GM23248 (cell line): ENCODE data around the gene TOP3A. TPM values are rescaled to one million over a fixed set of nuclear protein-coding genes. Genes with fewer than 3 reads are reported as not detected.

Experiments used
- DNase-seq: peaks from one replicate; pipeline ENCODE4 v3.0.0-alpha.2; 2015
- H2AFZ ChIP-seq: fragments of 200-600 bp; sonication (generic); 2 replicates; pipeline ENCODE4 v1.6.1; 2016; ENCODE audit warnings: antibody characterized with exemption
- H3F3A ChIP-seq: fragments of 200-600 bp; sonication (generic); 2 replicates; pipeline ENCODE4 v1.6.1; 2016; ENCODE audit warnings: mild to moderate bottlenecking, antibody characterized with exemption, mixed run types; ENCODE audit not compliant: insufficient read depth
- H3K27ac ChIP-seq: fragments of 200-600 bp; sonication (generic); 2 replicates; pipeline ENCODE4 v1.5.1; 2016; ENCODE audit warnings: mild to moderate bottlenecking
- H3K27me3 ChIP-seq: fragments of 200-600 bp; sonication (generic); replicated peaks from 2 replicates; pipeline ENCODE4 v1.6.1; 2016; ENCODE audit warnings: mild to moderate bottlenecking; ENCODE audit not compliant: insufficient read depth
- H3K36me3 ChIP-seq: fragments of 200-600 bp; sonication (generic); 2 replicates; pipeline ENCODE4 v1.6.1; 2016; ENCODE audit warnings: low read depth, mild to moderate bottlenecking
- H3K4me1 ChIP-seq: fragments of 200-600 bp; sonication (generic); 2 replicates; pipeline ENCODE4 v1.6.1; 2016; ENCODE audit warnings: mild to moderate bottlenecking; ENCODE audit not compliant: insufficient read depth
- H3K4me2 ChIP-seq: fragments of 200-600 bp; sonication (generic); one replicate; pipeline ENCODE4 v1.6.1; 2016; ENCODE audit warnings: mild to moderate bottlenecking; ENCODE audit not compliant: unreplicated experiment
- H3K4me3 ChIP-seq: fragments of 200-600 bp; sonication (generic); 2 replicates; pipeline ENCODE4 v1.5.1; 2016; ENCODE audit warnings: mild to moderate bottlenecking
- H3K79me2 ChIP-seq: fragments of 200-600 bp; sonication (generic); 2 replicates; pipeline ENCODE4 v1.6.1; 2016; ENCODE audit warnings: mild to moderate bottlenecking; ENCODE audit not compliant: insufficient read depth
- H3K9ac ChIP-seq: fragments of 200-600 bp; sonication (generic); 2 replicates; pipeline ENCODE4 v1.6.1; 2016; ENCODE audit warnings: mild to moderate bottlenecking
- H3K9me2 ChIP-seq: fragments of 200-600 bp; sonication (generic); 2 replicates; pipeline ENCODE4 v1.6.1; 2016; ENCODE audit warnings: mixed run types, mild to moderate bottlenecking, moderate library complexity; ENCODE audit not compliant: insufficient read depth
- H3K9me3 ChIP-seq: fragments of 200-600 bp; sonication (generic); one replicate; pipeline ENCODE4 v1.6.1; 2017; ENCODE audit warnings: low read depth
- H4K20me1 ChIP-seq: fragments of 200-600 bp; sonication (generic); 2 replicates; pipeline ENCODE4 v1.6.0; 2016; ENCODE audit not compliant: insufficient read depth
- EZH2 ChIP-seq: fragments of 200-600 bp; sonication (generic); IDR thresholded peaks from 2 replicates; pipeline ENCODE4 v1.6.1; 2018; ENCODE audit warnings: antibody characterized with exemption, mild to moderate bottlenecking; ENCODE audit not compliant: insufficient read depth, poor library complexity, severe bottlenecking
- EZH2phosphoT487 ChIP-seq: fragments of 200-600 bp; sonication (generic); IDR thresholded peaks from 2 replicates; pipeline ENCODE4 v1.6.1; 2018; ENCODE audit warnings: antibody characterized with exemption, moderate library complexity, mild to moderate bottlenecking, low read depth; ENCODE audit not compliant: insufficient read depth
- WGBS, 2 experiments: methylation state at CpG; one replicate each; pipeline ENCODE4 v1.1.6; 2015 to 2017; ENCODE audit warnings: low lambda C conversion rate in 2 of 2, low coverage in 1 of 2; ENCODE audit errors: missing lambda C conversion rate in 2 of 2; 5-methylcytosine and 5-hydroxymethylcytosine counted together
- in situ Hi-C: fragments of 300-500 bp; cut with MboI; formaldehyde crosslinking; loops from 2 replicates; pipeline ENCODE4 v1.15.0; 2020
- polyA plus RNA-seq: library from polyadenylated mRNA; unstranded; fragments of >200 nt; fragmentation: Nextera tagmentation; extraction: Ambion mirVana; gene quantifications from 2 replicates; pipeline ENCODE4 v1.2.1, GENCODE V29; 2016
- total RNA-seq: library from RNA; depleted of rRNA; stranded (reverse); fragments of >200 nt; shearing (Covaris generic); gene quantifications from 2 replicates; pipeline ENCODE4 v1.2.3, GENCODE V29; 2014

Gene TOP3A
- total and polyA plus RNA-seq, 2 experiments from 2014 or later = 12.2 to 47.1 TPM

DNA sequence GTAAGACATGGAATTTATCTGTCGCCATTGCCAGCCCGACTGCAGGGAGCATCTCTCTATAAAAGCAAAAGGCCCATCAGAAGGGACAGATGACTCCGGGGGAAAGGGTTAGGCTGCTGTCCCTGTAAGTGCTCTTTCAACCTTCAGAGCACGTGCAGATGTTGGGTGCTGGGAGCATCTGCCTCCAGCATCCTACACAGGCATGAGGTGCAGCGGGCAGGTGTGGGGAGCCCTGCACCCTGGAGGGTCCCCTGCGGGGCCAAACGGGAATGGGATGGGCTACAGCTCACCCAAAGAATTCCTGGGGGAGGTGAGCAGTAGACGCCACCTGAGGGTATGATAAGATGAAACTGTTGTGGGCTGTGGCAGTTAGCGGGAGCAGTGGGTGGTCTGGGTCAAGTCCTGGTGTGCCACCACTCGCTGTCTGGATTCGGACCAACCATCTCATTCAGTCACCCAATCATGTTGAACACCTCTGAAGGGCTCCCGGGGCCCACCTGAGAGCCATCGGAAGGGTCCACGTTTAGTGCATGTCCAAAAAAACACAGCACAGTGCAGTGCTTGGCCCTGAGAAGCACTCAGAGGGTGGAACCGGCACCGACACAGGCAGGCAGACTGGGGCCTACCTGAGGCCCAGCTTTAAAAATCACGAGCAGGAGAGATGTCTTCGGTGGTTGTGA, 4.1 kb upstream of the TOP3A start:
- peaks cover 5% of the 10 kb centered on the region; the same call in 1 of the 2 replicates for H3K36me3 ChIP-seq
- peak overlapping the region; percentile 45 for H3K9ac ChIP-seq
- H3F3A ChIP-seq = no peaks in the 10 kb centered on the region
- H3K9me3 ChIP-seq = no peaks in the 10 kb centered on the region
- peaks cover 38% of the 10 kb centered on the region for H3K4me1 ChIP-seq
- peak overlapping the region; percentile 62 for H3K4me2 ChIP-seq
- DNase-seq = peak; percentile 37
- H3K9me2 ChIP-seq = no peaks in the 10 kb centered on the region
- TF ChIP-seq EZH2phosphoT487 (no peak), EZH2 (no peak)
- in situ Hi-C loops = no loop called here
- H2AFZ ChIP-seq = no peak overlapping the region
- H3K4me3 ChIP-seq = peak overlapping the region; percentile 54
- 71 to 78% methylated on average over 18 of the region's 18 CpGs for WGBS, 2 experiments
- no peaks in the 10 kb centered on the region for H3K27me3 ChIP-seq
- H3K79me2 ChIP-seq = peaks cover 86% of the 10 kb centered on the region
- no peak overlapping the region for H3K27ac ChIP-seq
- H4K20me1 ChIP-seq = no peaks in the 10 kb centered on the region

DNA sequence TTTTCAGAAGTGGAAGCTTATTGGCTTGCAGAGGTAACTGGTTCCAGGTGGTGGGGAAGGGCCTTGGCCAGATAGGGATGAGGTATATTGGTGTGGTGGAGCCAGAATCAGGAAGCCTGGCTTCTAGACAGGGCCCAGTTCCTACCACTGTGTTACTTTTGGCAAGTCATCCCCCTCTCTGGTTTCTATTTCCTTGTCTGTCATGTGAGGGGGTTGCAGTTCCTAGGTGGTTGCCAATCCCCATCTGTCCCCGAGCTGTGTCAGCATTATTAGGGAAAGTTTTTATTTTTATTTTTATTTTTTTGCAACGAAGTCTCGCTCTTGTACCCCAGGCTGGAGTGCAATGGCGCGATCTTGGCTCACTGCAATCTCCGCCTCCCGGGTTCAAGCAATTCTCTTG, 3.3 kb upstream of the TOP3A start:
- peak overlapping the region; percentile 54 for H3K4me3 ChIP-seq
- H4K20me1 ChIP-seq = no peaks in the 10 kb centered on the region

DNA sequence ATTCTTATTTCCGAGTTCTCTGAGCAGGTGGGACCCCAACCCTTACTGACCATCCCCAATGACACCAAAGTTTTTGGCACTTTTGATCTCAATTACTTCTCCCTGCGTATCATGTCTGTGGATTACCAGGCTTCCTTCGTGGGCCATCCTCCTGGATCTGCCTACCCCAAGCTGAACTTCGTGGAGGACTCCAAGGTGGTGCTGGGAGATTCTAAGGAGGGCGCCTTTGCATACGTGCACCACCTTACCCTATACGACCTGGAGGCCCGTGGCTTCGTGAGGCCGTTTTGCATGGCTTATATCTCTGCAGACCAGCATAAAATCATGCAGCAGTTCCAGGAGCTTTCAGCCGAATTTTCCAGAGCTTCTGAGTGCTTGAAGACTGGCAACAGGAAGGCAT, 1.2 kb upstream of the TOP3A start:
- Histone ChIP-seq H3K4me2 (peak overlapping the region; percentile 91), H3K4me1 (peaks cover 47% of the 10 kb centered on the region), H2AFZ (peak overlapping the region; percentile 79; the same call in 1 of the 2 replicates), H3K9me3 (no peaks in the 10 kb centered on the region), H4K20me1 (no peaks in the 10 kb centered on the region), H3K9ac (peak overlapping the region; percentile 97), H3K27me3 (no peaks in the 10 kb centered on the region), H3K79me2 (peaks cover 92% of the 10 kb centered on the region), H3K9me2 (no peaks in the 10 kb centered on the region), H3K27ac (peak overlapping the region; percentile 93), H3K36me3 (peaks cover 8% of the 10 kb centered on the region; the same call in 1 of the 2 replicates), H3F3A (no peaks in the 10 kb centered on the region), H3K4me3 (peak overlapping the region; percentile 94)
- in situ Hi-C loops = no loop called here
- no peak for DNase-seq
- 73 to 74% methylated on average over 11 of the region's 11 CpGs for whole genome bisulfite sequencing, 2 experiments
- TF ChIP-seq EZH2 (no peak), EZH2phosphoT487 (no peak)

More for the DNA sequence above, 3.3 kb upstream of the TOP3A start:
- H3F3A ChIP-seq = no peaks in the 10 kb centered on the region
- H3K4me1 ChIP-seq = peaks cover 44% of the 10 kb centered on the region
- no peak overlapping the region for H2AFZ ChIP-seq
- H3K9me2 ChIP-seq = no peaks in the 10 kb centered on the region
- peak; percentile 9 for DNase-seq
- TF ChIP-seq EZH2 = no peak
- TF ChIP-seq EZH2phosphoT487 = no peak
- H3K27ac ChIP-seq = no peak overlapping the region
- H3K4me2 ChIP-seq = peak overlapping the region; percentile 62
- in situ Hi-C loops = no loop called here
- no peaks in the 10 kb centered on the region for H3K9me3 ChIP-seq
- peaks cover 90% of the 10 kb centered on the region for H3K79me2 ChIP-seq
- H3K27me3 ChIP-seq = no peaks in the 10 kb centered on the region
- H3K9ac ChIP-seq = peak overlapping the region; percentile 45
- peaks cover 5% of the 10 kb centered on the region; the same call in 1 of the 2 replicates for H3K36me3 ChIP-seq
- 44 to 54% methylated on average over 7 of the region's 7 CpGs for WGBS, 2 experiments

DNA sequence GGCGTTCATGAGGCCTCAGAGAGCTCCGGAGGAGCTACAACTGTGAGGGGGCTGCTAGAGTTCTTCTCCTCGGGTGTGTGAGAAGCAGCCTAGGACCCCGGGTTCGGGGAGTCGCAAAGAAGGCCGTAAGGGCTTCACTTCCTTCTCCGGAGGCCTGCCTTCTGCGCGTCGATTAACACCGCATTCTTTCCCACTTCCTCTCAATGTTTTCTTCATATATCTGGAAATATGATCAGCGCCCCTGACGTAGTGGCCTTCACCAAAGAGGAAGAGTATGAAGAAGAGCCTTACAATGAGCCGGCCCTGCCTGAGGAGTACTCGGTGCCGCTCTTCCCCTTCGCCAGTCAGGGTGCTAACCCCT, 748 bp upstream of the TOP3A start:
- no peak for DNase-seq

More for the DNA sequence above, 748 bp upstream of the TOP3A start:
- no peaks in the 10 kb centered on the region for H3K27me3 ChIP-seq
- H3K36me3 ChIP-seq = peaks cover 8% of the 10 kb centered on the region; the same call in 1 of the 2 replicates
- WGBS, 2 experiments = 6 to 8% methylated on average over 18 of the region's 18 CpGs
- H3F3A ChIP-seq = no peaks in the 10 kb centered on the region
- no peaks in the 10 kb centered on the region for H4K20me1 ChIP-seq
- H3K79me2 ChIP-seq = peaks cover 92% of the 10 kb centered on the region
- peak overlapping the region; percentile 97 for H3K9ac ChIP-seq
- TF ChIP-seq EZH2phosphoT487 (no peak), EZH2 (no peak)
- in situ Hi-C loops = no loop called here
- H3K27ac ChIP-seq = peak overlapping the region; percentile 93
- no peaks in the 10 kb centered on the region for H3K9me2 ChIP-seq
- peak overlapping the region; percentile 79 for H2AFZ ChIP-seq
- no peaks in the 10 kb centered on the region for H3K9me3 ChIP-seq
- H3K4me1 ChIP-seq = peaks cover 50% of the 10 kb centered on the region
- peak overlapping the region; percentile 94 for H3K4me3 ChIP-seq
- peak overlapping the region; percentile 91 for H3K4me2 ChIP-seq
